Mucosa of rectum (tissue), 2 donors: Measurements from ENCODE around the gene MRPL53.

Experiments used
- H3K27ac ChIP-seq, 2 donors: one replicate each; pipeline ENCODE4 v1.7.0; 2013; ENCODE audit warnings: inconsistent platforms in 2 of 2, low read depth in 2 of 2, low read length in 2 of 2
- H3K27me3 ChIP-seq, 2 donors: one replicate each; pipeline ENCODE4 v1.7.0; 2013; ENCODE audit warnings: low read length in 2 of 2; ENCODE audit not compliant: control insufficient read depth in 2 of 2, insufficient read depth in 2 of 2
- H3K36me3 ChIP-seq, 2 donors: one replicate each; pipeline ENCODE4 v1.7.0; 2013; ENCODE audit warnings: low read length in 2 of 2; ENCODE audit not compliant: control insufficient read depth in 2 of 2, insufficient read depth in 2 of 2
- H3K4me1 ChIP-seq, 2 donors: one replicate each; pipeline ENCODE4 v1.7.0; 2013; ENCODE audit warnings: low read length in 2 of 2, mild to moderate bottlenecking in 1 of 2; ENCODE audit not compliant: control insufficient read depth in 2 of 2, insufficient read depth in 2 of 2
- H3K4me3 ChIP-seq, 2 donors: one replicate each; pipeline ENCODE4 v1.7.0; 2013; ENCODE audit warnings: low read length in 2 of 2
- H3K9ac ChIP-seq, 2 donors: one replicate each; pipeline ENCODE4 v1.7.0; 2013; ENCODE audit warnings: low read length in 2 of 2, low read depth in 1 of 2, mild to moderate bottlenecking in 1 of 2
- H3K9me3 ChIP-seq, 2 donors: one replicate each; pipeline ENCODE4 v1.7.0; 2013; ENCODE audit warnings: low read length in 2 of 2; ENCODE audit not compliant: control insufficient read depth in 2 of 2
- donor health status: healthy.
- donor health status: Normal muscosa, but diverticular disease.

MRPL53 gene

GRCh38 chr2:74426181-74426758 is 46.2 kb downstream of the MRPL53 start:
- no peaks in the 10 kb centered on the region for H3K9me3 ChIP-seq
- peaks cover 44 to 58% of the 10 kb centered on the region in 2 donors for H3K36me3 ChIP-seq
- H3K9ac ChIP-seq, result no peak overlapping the region
- no peak overlapping the region for H3K27ac ChIP-seq
- peaks cover 17 to 18% of the 10 kb centered on the region in 2 donors for H3K4me1 ChIP-seq
- H3K4me3 ChIP-seq, result no peak overlapping the region
- H3K27me3 ChIP-seq, result no peaks in the 10 kb centered on the region

GRCh38 chr2:74425523-74425922 is 47.0 kb downstream of the MRPL53 start:
- Histone ChIP-seq H3K36me3 (peaks cover 43 to 52% of the 10 kb centered on the region in 2 donors), H3K4me3 (no peak overlapping the region), H3K27me3 (no peaks in the 10 kb centered on the region), H3K4me1 (peaks cover 18 to 21% of the 10 kb centered on the region in 2 donors), H3K9ac (no peak overlapping the region), H3K9me3 (no peaks in the 10 kb centered on the region), H3K27ac (no peak overlapping the region)

- Histone ChIP-seq H3K27me3 (no peaks in the 10 kb centered on the region), H3K9me3 (no peaks in the 10 kb centered on the region), H3K27ac (no peak overlapping the region), H3K4me3 (no peak overlapping the region), H3K4me1 (peaks cover 16 to 18% of the 10 kb centered on the region in 2 donors), H3K36me3 (peaks cover 40 to 47% of the 10 kb centered on the region in 2 donors), H3K9ac (no peak overlapping the region)
These were observed 47.5 kb downstream of the MRPL53 start for GRCh38 chr2:74424995-74425406.

GRCh38 chr2:74424139-74424992 is 48.1 kb downstream of the MRPL53 start:
- Histone ChIP-seq H3K27me3 (no peaks in the 10 kb centered on the region), H3K9ac (no peak overlapping the region), H3K36me3 (peaks cover 34 to 44% of the 10 kb centered on the region in 2 donors), H3K9me3 (no peaks in the 10 kb centered on the region), H3K4me1 (peaks cover 9 to 12% of the 10 kb centered on the region in 2 donors), H3K27ac (no peak overlapping the region), H3K4me3 (no peak overlapping the region)

GRCh38 chr2:74423231-74424095 is 49.0 kb downstream of the MRPL53 start:
- H3K9me3 ChIP-seq, result no peaks in the 10 kb centered on the region
- H3K27ac ChIP-seq, result no peak overlapping the region

More at GRCh38 chr2:74423231-74424095, 49.0 kb downstream of the MRPL53 start:
- Histone ChIP-seq H3K36me3 (peaks cover 25 to 36% of the 10 kb centered on the region in 2 donors), H3K27me3 (no peaks in the 10 kb centered on the region), H3K9ac (no peak overlapping the region), H3K4me1 (peaks cover 5 to 9% of the 10 kb centered on the region in 2 donors), H3K4me3 (no peak overlapping the region)
